HCT116 (cell line): ENCODE measurements around the gene IRX1. TPM values are rescaled to one million over a fixed set of nuclear protein-coding genes. Genes with fewer than 3 reads are reported as not detected.

Experiments
- ATAC-seq: fragments of 200-7000 bp; cut with Tn5 transposase; 2 replicates; pipeline ENCODE4 v1.9.1; 2020; ENCODE audit warnings: mild to moderate bottlenecking, moderate library complexity
- BruUV-seq: library from RNA; stranded (reverse); fragments of 400-500 nt; replicated peaks from 2 replicates; lab custom pipeline; 2021; lab: Mats Ljungman, UMichigan
- CTCF ChIA-PET: fragments of 300-600 bp; sonication (Branson Sonifier 250); formaldehyde crosslinking; loops from one replicate; lab custom pipeline; 2021; ENCODE audit warnings: antibody characterized with exemption; lab: Charles Lee
- POLR2A ChIA-PET: fragments of 300-600, 350-600 bp; sonication (Branson Sonifier 250); formaldehyde crosslinking; loops from one replicate; lab custom pipeline; 2021; ENCODE audit warnings: antibody characterized with exemption; lab: Charles Lee
- RAD21 ChIA-PET, 2 experiments: fragments of 300-600 bp; sonication (Branson Sonifier 250); formaldehyde crosslinking; loops; one replicate each; lab custom pipeline; 2023; ENCODE audit warnings: low total read pairs in 2 of 2; ENCODE audit not compliant: uncharacterized antibody in 2 of 2, unreplicated experiment in 2 of 2, low non-redundant PET in 1 of 2; lab: Charles Lee
- DNase-seq: peaks from one replicate; pipeline ENCODE4 v3.0.0-alpha.2; 2010; ENCODE audit warnings: low read depth, low spot score
- H2AFZ ChIP-seq: fragments of 200-600 bp; shearing (Covaris generic), sonication (generic); 2 replicates; pipeline ENCODE4 v1.6.1; 2017; ENCODE audit warnings: low read depth, mixed run types, mixed read lengths, antibody characterized with exemption, low read length; ENCODE audit not compliant: poor library complexity, severe bottlenecking
- H3K27ac ChIP-seq: 2 replicates; pipeline ENCODE4 v1.5.1; 2012; ENCODE audit warnings: low read depth, low read length
- H3K27me3 ChIP-seq: fragments of 200-600 bp; sonication (generic); 2 replicates; pipeline ENCODE4 v1.6.1; 2016; ENCODE audit warnings: mixed run types, low read length, mixed read lengths; ENCODE audit not compliant: insufficient read depth
- H3K36me3 ChIP-seq, 2 experiments: fragments of 200-500 bp in 1 of 2; fragments of 200-600 bp in 1 of 2; sonication (Bioruptor generic) in 1 of 2; sonication (generic) in 1 of 2; 2 replicates each; pipeline versions ENCODE4 v1.5.1 to v1.6.1; 2014 to 2016; ENCODE audit warnings: low read length in 2 of 2, inconsistent platforms in 1 of 2, mixed read lengths in 1 of 2, mixed run types in 1 of 2; ENCODE audit not compliant: insufficient read depth in 2 of 2, control insufficient read depth in 1 of 2
- H3K4me1 ChIP-seq, 2 experiments: fragments of 200-600 bp in 1 of 2; sonication (generic) in 1 of 2; 2 replicates each; pipeline versions ENCODE4 v1.5.1 to v1.6.1; 2012 to 2017; ENCODE audit warnings: low read length in 2 of 2, inconsistent platforms in 1 of 2, mild to moderate bottlenecking in 1 of 2, mixed read lengths in 1 of 2, mixed run types in 1 of 2, moderate library complexity in 1 of 2; ENCODE audit not compliant: insufficient read depth in 2 of 2, control insufficient read depth in 1 of 2
- H3K4me2 ChIP-seq: fragments of 200-600 bp; sonication (generic); 2 replicates; pipeline ENCODE4 v1.6.1; 2017; ENCODE audit warnings: mixed run types, low read length, mixed read lengths
- H3K4me3 ChIP-seq, 2 experiments: fragments of 200-600 bp in 1 of 2; sonication (generic) in 1 of 2; replicated peaks in 1 of 2; 2 replicates each; pipeline ENCODE4 v1.5.1; 2011 to 2016; ENCODE audit warnings: low read length in 2 of 2, control low read depth in 1 of 2, low read depth in 1 of 2, mild to moderate bottlenecking in 1 of 2, mixed read lengths in 1 of 2, mixed run types in 1 of 2
- H3K79me2 ChIP-seq: fragments of 200-600 bp; sonication (generic); 2 replicates; pipeline ENCODE4 v1.6.1; 2017; ENCODE audit warnings: mild to moderate bottlenecking, mixed run types, low read length, moderate library complexity, mixed read lengths; ENCODE audit not compliant: insufficient read depth
- H3K9ac ChIP-seq: fragments of 200-600 bp; sonication (generic); 2 replicates; pipeline ENCODE4 v1.6.1; 2016; ENCODE audit warnings: low read length, mixed read lengths
- H3K9me2 ChIP-seq: fragments of 200-600 bp; sonication (generic), shearing (Covaris generic); 2 replicates; pipeline ENCODE4 v1.6.1; 2017; ENCODE audit warnings: mixed run types, mild to moderate bottlenecking, moderate library complexity; ENCODE audit not compliant: insufficient read depth
- H3K9me3 ChIP-seq, 2 experiments: fragments of 200-500 bp in 1 of 2; fragments of 200-600 bp in 1 of 2; sonication (Bioruptor generic) in 1 of 2; sonication (generic) in 1 of 2; 2 replicates each; pipeline ENCODE4 v1.6.1; 2014 to 2017; ENCODE audit warnings: low read length in 2 of 2, mixed read lengths in 2 of 2, inconsistent platforms in 1 of 2, low read depth in 1 of 2, mild to moderate bottlenecking in 1 of 2, mixed run types in 1 of 2, moderate library complexity in 1 of 2; ENCODE audit not compliant: control insufficient read depth in 1 of 2, insufficient read depth in 1 of 2
- H4K20me1 ChIP-seq: fragments of 200-600 bp; sonication (generic), shearing (Covaris generic); 2 replicates; pipeline ENCODE4 v1.6.1; 2017; ENCODE audit warnings: mixed run types, mild to moderate bottlenecking, moderate library complexity; ENCODE audit not compliant: insufficient read depth
- CBX3 ChIP-seq: IDR thresholded peaks from 2 replicates; pipeline ENCODE4 v1.6.1; 2012; ENCODE audit warnings: low read depth
- CEBPB ChIP-seq: IDR thresholded peaks from 2 replicates; pipeline ENCODE4 v1.6.1; 2012; ENCODE audit warnings: low read depth
- EGR1 ChIP-seq: IDR thresholded peaks from 2 replicates; pipeline ENCODE4 v1.6.1; 2012; ENCODE audit warnings: low read depth
- EZH2phosphoT487 ChIP-seq: fragments of 200-600 bp; IDR thresholded peaks from 2 replicates; pipeline ENCODE4 v1.6.1; 2018; ENCODE audit warnings: antibody characterized with exemption, borderline replicate concordance
- FOSL1 ChIP-seq: IDR thresholded peaks from 2 replicates; pipeline ENCODE4 v1.6.1; 2012; ENCODE audit warnings: low read depth
- POLR2A ChIP-seq: IDR thresholded peaks from 2 replicates; pipeline ENCODE4 v1.7.0; 2011; ENCODE audit warnings: borderline replicate concordance; ENCODE audit not compliant: insufficient read depth, insufficient read length; ENCODE audit errors: extremely low read depth
- POLR2AphosphoS5 ChIP-seq: IDR thresholded peaks from 2 replicates; pipeline ENCODE4 v1.6.1; 2011; ENCODE audit warnings: mild to moderate bottlenecking, low read depth, low read length, moderate library complexity
- RAD21 ChIP-seq: IDR thresholded peaks from 2 replicates; pipeline ENCODE4 v1.6.1; 2012; ENCODE audit warnings: low read depth, mild to moderate bottlenecking
- TCF7L2 ChIP-seq: IDR thresholded peaks from 2 replicates; pipeline ENCODE4 v1.7.0; 2011; ENCODE audit warnings: borderline replicate concordance, inconsistent platforms; ENCODE audit not compliant: insufficient read depth, insufficient read length; ENCODE audit errors: extremely low read depth
- YY1 ChIP-seq: IDR thresholded peaks from 2 replicates; pipeline ENCODE4 v1.6.1; 2011; ENCODE audit warnings: low read length, low read depth, moderate library complexity, mild to moderate bottlenecking; ENCODE audit not compliant: insufficient replicate concordance; ENCODE audit errors: extremely low read depth
- ZFX ChIP-seq: fragments of 450-650 bp; IDR thresholded peaks from 2 replicates; pipeline ENCODE4 v1.6.1; 2017
- intact Hi-C: fragments of 100-400 bp; cut with micrococcal nuclease; formaldehyde crosslinking; loops from 2 replicates; pipeline ENCODE4 v1.10.0; 2022
- total RNA-seq: library from RNA; stranded (reverse); gene quantifications from one replicate; pipeline ENCODE4 v1.2.1, GENCODE V29; 2021; ENCODE audit not compliant: unreplicated experiment
- TF ChIP-seq, protein P1 (sequence below): IDR thresholded peaks from 2 replicates; pipeline ENCODE4 v1.6.1; 2012
- TF ChIP-seq, protein P2 (sequence below), 3 experiments: fragments of 200-600 bp in 1 of 3; sonication (generic) in 1 of 3; IDR thresholded peaks in 2 of 3; conservative IDR thresholded peaks in 1 of 3; 2 replicates each; pipeline ENCODE4 v1.5.1; 2012 to 2017; ENCODE audit warnings: low read depth in 2 of 3, low read length in 2 of 3, antibody characterized with exemption in 1 of 3, borderline replicate concordance in 1 of 3, control low read depth in 1 of 3, mild to moderate bottlenecking in 1 of 3, mixed read lengths in 1 of 3, mixed run types in 1 of 3, moderate library complexity in 1 of 3; ENCODE audit not compliant: insufficient read depth in 1 of 3

IRX1 gene
- total RNA-seq, 1 experiment from 2014 or later = not detected

DNA sequence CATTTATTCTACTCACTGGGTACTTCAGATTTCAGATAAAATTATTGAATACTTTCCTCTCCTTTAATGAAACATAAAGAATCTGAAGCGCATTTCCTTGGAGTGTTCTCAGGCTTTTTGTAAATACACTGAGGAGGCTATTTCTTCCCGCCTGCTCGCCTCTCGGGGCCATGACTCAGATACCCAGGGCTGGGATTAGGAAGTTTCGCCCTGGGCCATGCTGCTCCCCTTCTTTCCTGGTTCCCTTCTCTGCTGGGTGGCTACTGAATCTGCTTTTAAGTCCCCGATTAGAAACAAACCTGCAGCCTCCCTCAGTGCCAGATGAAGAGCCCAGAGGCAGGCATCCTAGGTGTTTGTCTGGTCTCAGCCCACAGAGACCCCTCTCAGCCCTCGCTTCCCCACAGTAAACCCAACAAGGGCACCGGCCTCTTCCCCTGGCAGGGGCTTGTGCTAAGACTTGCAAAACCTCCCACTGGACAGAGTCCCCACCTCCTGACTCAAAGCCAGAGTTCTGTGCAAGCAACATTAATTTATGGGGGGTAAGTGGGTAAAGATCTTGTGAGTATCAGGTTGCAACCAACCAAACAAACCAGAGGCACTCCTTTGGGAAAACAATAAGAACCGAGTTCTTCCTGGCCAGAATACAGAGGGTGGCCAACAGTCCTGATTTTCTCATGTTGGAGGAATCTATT, 30.7 kb upstream of the IRX1 start (continued):
- no peak for TF ChIP-seq EZH2phosphoT487
- TF ChIP-seq CEBPB = no peak
- TF ChIP-seq TCF7L2 = no peak
- no peak for TF ChIP-seq POLR2A
- TF ChIP-seq, protein P1, sequence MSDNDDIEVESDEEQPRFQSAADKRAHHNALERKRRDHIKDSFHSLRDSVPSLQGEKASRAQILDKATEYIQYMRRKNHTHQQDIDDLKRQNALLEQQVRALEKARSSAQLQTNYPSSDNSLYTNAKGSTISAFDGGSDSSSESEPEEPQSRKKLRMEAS = no peak
- TF ChIP-seq CBX3 = no peak

DNA sequence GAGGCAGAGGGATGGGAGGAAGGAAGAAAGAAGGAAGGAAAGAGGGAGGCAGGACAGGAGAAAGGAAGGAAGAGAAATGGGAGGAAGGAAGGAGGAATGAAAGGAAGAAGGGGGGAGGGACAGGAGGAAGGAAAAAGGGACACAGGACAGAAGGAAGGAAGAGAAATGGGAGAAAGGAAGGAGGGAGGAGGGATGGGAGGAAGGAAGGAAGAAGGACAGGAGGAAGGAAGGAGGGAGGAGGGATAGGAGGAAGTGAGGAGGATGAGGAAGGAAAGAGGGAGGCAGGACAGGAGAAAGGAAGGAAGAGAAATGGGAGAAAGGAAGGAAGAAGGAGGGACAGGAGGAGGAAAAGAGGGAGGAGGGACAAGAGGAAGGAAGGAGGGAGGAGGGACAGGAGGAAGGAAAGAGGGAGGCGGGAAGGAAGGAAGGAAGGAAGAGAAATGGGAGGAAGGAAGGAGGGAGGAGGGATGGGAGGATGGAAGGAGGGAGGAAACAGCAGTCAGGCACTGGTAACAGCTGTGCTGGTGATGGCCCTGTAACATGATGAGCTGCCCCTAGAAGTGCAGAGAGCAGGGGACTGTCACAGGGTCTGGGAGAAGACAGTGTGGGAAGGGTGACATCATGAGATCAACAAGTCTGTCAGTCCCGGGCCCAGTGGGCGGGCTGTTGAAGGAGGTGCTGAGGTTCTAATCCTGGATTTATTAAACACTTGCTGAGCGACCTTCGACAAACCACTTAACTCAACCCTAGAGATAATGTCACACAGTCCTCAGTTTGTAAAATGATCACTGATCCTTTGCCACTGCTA, 10.7 kb upstream of the IRX1 start:
- no peaks in the 10 kb centered on the region for H3K36me3 ChIP-seq
- TF ChIP-seq RAD21 (no peak), FOSL1 (no peak), TCF7L2 (no peak), YY1 (no peak), EGR1 (no peak), POLR2AphosphoS5 (no peak), ZFX (no peak)
- TF ChIP-seq, protein P1 = no peak
- TF ChIP-seq, protein P2, sequence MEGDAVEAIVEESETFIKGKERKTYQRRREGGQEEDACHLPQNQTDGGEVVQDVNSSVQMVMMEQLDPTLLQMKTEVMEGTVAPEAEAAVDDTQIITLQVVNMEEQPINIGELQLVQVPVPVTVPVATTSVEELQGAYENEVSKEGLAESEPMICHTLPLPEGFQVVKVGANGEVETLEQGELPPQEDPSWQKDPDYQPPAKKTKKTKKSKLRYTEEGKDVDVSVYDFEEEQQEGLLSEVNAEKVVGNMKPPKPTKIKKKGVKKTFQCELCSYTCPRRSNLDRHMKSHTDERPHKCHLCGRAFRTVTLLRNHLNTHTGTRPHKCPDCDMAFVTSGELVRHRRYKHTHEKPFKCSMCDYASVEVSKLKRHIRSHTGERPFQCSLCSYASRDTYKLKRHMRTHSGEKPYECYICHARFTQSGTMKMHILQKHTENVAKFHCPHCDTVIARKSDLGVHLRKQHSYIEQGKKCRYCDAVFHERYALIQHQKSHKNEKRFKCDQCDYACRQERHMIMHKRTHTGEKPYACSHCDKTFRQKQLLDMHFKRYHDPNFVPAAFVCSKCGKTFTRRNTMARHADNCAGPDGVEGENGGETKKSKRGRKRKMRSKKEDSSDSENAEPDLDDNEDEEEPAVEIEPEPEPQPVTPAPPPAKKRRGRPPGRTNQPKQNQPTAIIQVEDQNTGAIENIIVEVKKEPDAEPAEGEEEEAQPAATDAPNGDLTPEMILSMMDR (IDR thresholded peaks at IDR 0.05 in 2 of 3, conservative IDR thresholded peaks at IDR 0.05 in 1 of 3; ENCODE audit: borderline replicate concordance in 1 of 3, insufficient read depth in 1 of 3, low read depth in 2 of 3, low read length in 2 of 3) = no peak
- TF ChIP-seq, all 23 proteins: peak for 0
- H3K9me3 ChIP-seq = peaks cover 11 to 41% of the 10 kb centered on the region in 2 experiments; a peak in 2 of 4 replicates
- POLR2A ChIA-PET = no interaction called here
- CTCF ChIA-PET = no interaction called here
- no peak for ATAC-seq
- H3K9me2 ChIP-seq = no peaks in the 10 kb centered on the region
- RAD21 ChIA-PET = no interaction called here
- no peaks in the 10 kb centered on the region for H3K79me2 ChIP-seq
- no peak overlapping the region for H2AFZ ChIP-seq
- intact Hi-C loops = no loop called here
- H3K27me3 ChIP-seq = no peaks in the 10 kb centered on the region
- H3K27ac ChIP-seq = no peak overlapping the region
- no peak for DNase-seq
- no TSS peak for BruUV-seq
- no peaks in the 10 kb centered on the region for H4K20me1 ChIP-seq
- H3K4me2 ChIP-seq = no peak overlapping the region
- H3K4me1 ChIP-seq = no peaks in the 10 kb centered on the region
- no peak overlapping the region for H3K9ac ChIP-seq
- no peak overlapping the region for H3K4me3 ChIP-seq
